Activated CD4-positive, alpha-beta T cell treated with anti-CD3 and anti-CD28 coated beads, Interleukin-2, amount 50 U/mL, for 4 hours (primary cell): Measurements from ENCODE around the gene BMF.
A peak's percentile ranks its signal among the peaks of the same experiment; 100 is the strongest.
"Not testable (repeated sequence)": the region's sequence is repeated elsewhere in the genome, so short reads cannot be mapped to it uniquely, and the experiment has no call there.

ENCODE experiments used
- DNase-seq, 2 experiments: peaks; one replicate each; pipeline ENCODE4 v3.0.0-alpha.2; 2020

BMF gene, protein sequence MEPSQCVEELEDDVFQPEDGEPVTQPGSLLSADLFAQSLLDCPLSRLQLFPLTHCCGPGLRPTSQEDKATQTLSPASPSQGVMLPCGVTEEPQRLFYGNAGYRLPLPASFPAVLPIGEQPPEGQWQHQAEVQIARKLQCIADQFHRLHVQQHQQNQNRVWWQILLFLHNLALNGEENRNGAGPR

GRCh38 chr15:40108855-40109735, at the start of gene BMF:
Gene BMF, minus strand, starts transcription at chr15:40108879. Its CDS starts 2,793 bp downstream, at chr15:40106086.
- DNase-seq = peak; percentile 97

- DNase-seq = no peak
Measured at GRCh38 chr15:40157778-40158447, 49.2 kb upstream of the BMF start.

- no peak for DNase-seq
Measured at GRCh38 chr15:40155270-40155910, 46.7 kb upstream of the BMF start.

DNA sequence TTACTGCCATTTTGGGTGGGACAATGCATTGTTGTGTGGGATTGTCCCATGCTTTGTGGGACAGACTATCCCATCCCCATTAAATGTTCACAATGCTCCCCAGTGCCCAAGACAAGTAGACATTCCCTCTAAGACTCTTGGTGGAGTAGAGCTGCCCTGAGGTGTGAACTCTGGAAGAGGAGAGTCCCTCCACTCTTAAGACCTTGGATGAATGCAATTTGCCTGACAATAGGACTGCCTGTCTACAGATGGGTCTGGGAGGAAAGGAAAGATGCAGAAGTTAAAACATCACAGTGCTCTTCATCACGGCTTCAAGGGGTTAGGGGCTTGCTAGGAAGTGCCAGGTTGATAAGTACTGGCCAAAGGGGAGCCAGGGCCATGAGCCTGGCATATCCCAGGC, 46.1 kb upstream of the BMF start:
- not testable (repeated sequence) for DNase-seq

- no peak for DNase-seq
Measured at GRCh38 chr15:40151991-40152390, 43.3 kb upstream of the BMF start.

GRCh38 chr15:40151499-40151898, 42.8 kb upstream of the BMF start:
- no peak for DNase-seq

DNA sequence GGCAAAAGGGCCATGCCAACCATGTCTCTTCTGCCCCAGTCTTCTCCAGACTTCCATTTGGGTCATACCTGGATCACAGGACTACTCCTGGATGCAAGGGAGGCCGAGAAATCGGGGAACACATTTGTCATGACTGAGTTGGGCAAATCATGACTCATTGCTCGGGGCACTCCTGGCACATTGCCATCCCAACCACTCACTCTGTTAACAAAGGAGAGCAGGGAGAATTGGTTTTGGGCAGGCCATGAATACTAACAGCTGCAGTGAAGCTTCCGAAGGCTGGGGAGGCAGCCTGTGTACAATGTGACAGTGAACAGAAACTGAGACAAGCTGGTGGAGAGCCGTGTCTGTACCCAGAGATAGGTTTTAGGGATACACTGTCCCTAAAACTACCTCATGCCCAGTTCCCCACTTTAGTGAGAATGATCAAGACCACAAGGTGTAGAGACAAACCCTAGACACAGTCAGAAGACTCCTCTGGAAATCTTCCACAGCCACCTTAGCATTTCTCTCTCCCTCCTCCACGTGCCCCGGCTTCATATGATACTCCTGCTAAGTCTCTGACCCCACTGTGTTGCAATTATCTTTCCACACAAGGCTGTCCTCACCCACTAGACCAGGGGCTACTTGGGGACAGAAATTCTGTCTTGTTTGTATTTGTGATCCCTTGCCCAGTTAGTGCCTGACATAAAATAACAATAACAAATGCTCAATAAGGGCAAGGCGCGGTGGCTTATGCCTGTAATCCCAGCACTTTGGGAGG, 41.7 kb upstream of the BMF start:
- no peak for DNase-seq

DNA sequence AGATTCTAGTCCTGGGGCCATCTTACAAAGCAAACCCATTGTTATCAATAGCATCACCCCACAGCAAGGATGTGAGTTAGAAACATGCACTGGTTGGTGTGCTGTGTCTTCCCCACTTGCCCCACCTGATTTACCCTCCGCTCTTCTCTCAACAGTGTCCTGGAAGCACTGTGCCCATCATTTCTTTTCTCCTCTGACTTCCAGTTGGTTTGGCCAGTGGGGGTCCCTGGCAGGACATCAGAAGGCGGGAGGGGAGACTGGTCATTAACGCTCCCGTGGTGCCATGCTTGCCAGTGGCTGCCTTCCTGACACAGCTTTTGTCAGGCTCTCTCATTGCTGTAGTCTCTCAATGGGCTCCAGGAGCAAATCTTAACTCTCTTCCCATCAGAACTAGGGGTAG, 40.7 kb upstream of the BMF start:
- DNase-seq = no peak

GRCh38 chr15:40146037-40146436, 37.4 kb upstream of the BMF start:
- DNase-seq = no peak

DNA sequence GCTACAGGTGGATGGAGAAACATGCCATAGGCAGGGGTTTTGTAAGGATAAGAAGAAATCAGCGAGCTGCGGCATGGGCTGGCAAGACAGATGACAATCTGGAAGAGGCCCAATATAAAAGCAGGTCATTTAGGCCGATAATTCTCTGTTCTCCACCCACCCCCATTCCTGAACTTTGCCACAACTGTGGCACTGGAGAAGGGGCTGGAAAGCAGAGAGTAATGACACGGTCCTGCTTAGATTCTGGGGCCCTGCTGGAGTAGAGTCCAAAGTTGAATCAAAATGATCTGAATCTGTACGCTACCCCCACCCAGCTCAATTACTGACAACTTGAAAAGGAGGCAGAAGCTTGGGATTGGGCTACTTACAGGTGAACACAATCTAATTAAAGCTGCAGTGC, 33.7 kb upstream of the BMF start:
- no peak for DNase-seq

- DNase-seq = not testable (repeated sequence)
Measured at GRCh38 chr15:40138201-40138570, 29.5 kb upstream of the BMF start.

- DNase-seq = no peak
Measured at GRCh38 chr15:40137303-40138200, 28.9 kb upstream of the BMF start.

- no peak for DNase-seq
Measured at GRCh38 chr15:40136470-40137302, 28.0 kb upstream of the BMF start.

DNA sequence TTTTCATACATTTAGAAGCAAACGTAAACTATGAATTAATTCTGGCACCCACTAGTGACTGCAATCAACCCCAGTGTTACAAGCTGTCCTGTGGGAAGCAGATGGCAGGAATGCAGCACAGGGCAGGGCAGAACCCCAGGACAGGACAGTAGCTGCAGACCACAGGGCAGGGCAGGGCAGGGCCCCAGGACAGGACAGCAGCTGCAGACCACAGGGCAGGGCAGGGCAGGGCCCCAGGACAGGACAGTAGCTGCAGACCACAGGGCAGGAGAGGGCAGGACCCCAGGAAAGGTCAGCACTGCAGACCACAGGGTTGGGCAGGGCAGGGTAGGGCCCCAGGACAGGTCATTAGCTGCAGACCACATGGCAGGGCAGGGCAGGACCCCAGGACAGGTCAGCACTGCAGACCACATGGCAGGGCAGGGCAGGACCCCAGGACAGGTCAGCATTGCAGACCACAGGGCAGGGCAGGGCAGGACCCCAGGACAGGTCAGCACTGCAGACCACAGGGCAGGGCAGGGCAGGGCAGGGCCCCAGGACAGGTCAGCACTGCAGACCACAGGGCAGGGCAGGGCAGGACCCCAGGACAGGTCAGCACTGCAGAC, 27.3 kb upstream of the BMF start:
- DNase-seq = not testable (repeated sequence)

DNA sequence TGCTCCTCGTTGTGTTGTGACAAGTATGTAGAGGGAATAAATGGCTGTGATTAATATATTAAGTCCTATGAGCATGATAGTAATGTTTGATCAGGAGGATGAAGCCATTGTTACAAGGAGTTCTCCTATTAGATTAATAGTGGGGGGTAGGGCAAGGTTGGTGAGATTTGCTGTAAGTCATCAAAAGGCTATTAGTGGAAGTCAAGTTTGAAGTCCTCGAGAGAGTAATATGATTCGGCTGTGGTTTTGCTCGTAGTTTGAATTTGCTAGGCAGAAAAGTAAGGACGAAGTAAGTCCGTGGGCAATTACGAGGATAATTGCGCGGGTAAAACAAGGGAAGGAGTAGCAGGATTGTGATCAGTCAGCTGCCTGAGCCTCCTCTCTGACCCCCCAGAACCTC, 26.2 kb upstream of the BMF start:
- DNase-seq = no peak

GRCh38 chr15:40133544-40133943, 24.9 kb upstream of the BMF start:
- no peak for DNase-seq

GRCh38 chr15:40130799-40131502, 22.3 kb upstream of the BMF start:
- no peak for DNase-seq

GRCh38 chr15:40130118-40130517, 21.4 kb upstream of the BMF start:
- no peak for DNase-seq
